OCI-LY1 (cell line): ENCODE measurements around the gene ARID5A.

Experiments used
- H2AFZ ChIP-seq: fragments of 200-600 bp; sonication (generic), shearing (Covaris generic); 2 replicates; pipeline ENCODE4 v1.6.0; 2014; ENCODE audit warnings: antibody characterized with exemption, mild to moderate bottlenecking, low read length
- H3F3A ChIP-seq: fragments of 200-600 bp; sonication (generic), shearing (Covaris generic); 2 replicates; pipeline ENCODE4 v1.6.0; 2014; ENCODE audit warnings: mild to moderate bottlenecking, antibody characterized with exemption, low read length, moderate library complexity; ENCODE audit not compliant: insufficient read depth
- H3K27ac ChIP-seq: fragments of 200-600 bp; sonication (generic); 2 replicates; pipeline ENCODE4 v1.5.1; 2014; ENCODE audit warnings: low read length, mixed run types, mild to moderate bottlenecking, low read depth; ENCODE audit not compliant: poor library complexity, severe bottlenecking
- H3K27me3 ChIP-seq: fragments of 200-600 bp; sonication (generic); 2 replicates; pipeline ENCODE4 v1.6.0; 2014; ENCODE audit warnings: antibody characterized with exemption, mild to moderate bottlenecking, low read length, moderate library complexity; ENCODE audit not compliant: insufficient read depth
- H3K36me3 ChIP-seq: fragments of 200-600 bp; sonication (generic); 2 replicates; pipeline ENCODE4 v1.6.1; 2014; ENCODE audit warnings: mild to moderate bottlenecking, antibody characterized with exemption, low read length, moderate library complexity, mixed read lengths; ENCODE audit not compliant: insufficient read depth
- H3K4me1 ChIP-seq: fragments of 200-600 bp; sonication (generic); 2 replicates; pipeline ENCODE4 v1.5.1; 2014; ENCODE audit warnings: mild to moderate bottlenecking, low read length, moderate library complexity; ENCODE audit not compliant: insufficient read depth, severe bottlenecking
- H3K4me2 ChIP-seq: fragments of 200-600 bp; sonication (generic), shearing (Covaris generic); 2 replicates; pipeline ENCODE4 v1.6.1; 2014; ENCODE audit warnings: low read length
- H3K4me3 ChIP-seq: fragments of 200-600 bp; sonication (generic); 2 replicates; pipeline ENCODE4 v1.5.1; 2014; ENCODE audit warnings: low read length, low read depth, mild to moderate bottlenecking, mixed read lengths; ENCODE audit not compliant: poor library complexity, severe bottlenecking
- H3K79me2 ChIP-seq: fragments of 200-600 bp; shearing (Covaris generic); 2 replicates; pipeline ENCODE4 v1.6.1; 2016; ENCODE audit warnings: mixed run types, low read length, mixed read lengths; ENCODE audit not compliant: insufficient read depth
- H3K9ac ChIP-seq: fragments of 200-600 bp; sonication (generic), shearing (Covaris generic); 2 replicates; pipeline ENCODE4 v1.6.1; 2014; ENCODE audit warnings: mild to moderate bottlenecking, low read length, mixed read lengths
- H3K9me2 ChIP-seq: fragments of 200-600 bp; sonication (generic), shearing (Covaris generic); 2 replicates; pipeline ENCODE4 v1.6.1; 2014; ENCODE audit warnings: low read depth, mild to moderate bottlenecking, low read length, mixed read lengths
- H3K9me3 ChIP-seq: fragments of 200-600 bp; shearing (Covaris generic); 2 replicates; pipeline ENCODE4 v1.6.1; 2014; ENCODE audit warnings: low read length, mixed read lengths
- H4K20me1 ChIP-seq: fragments of 200-600 bp; sonication (generic), shearing (Covaris generic); 2 replicates; pipeline ENCODE4 v1.6.0; 2016; ENCODE audit warnings: mild to moderate bottlenecking, low read length; ENCODE audit not compliant: insufficient read depth
- EZH2 ChIP-seq: fragments of 200-600 bp; sonication (generic), shearing (Covaris generic); IDR thresholded peaks from 2 replicates; pipeline ENCODE4 v1.8.0; 2017; ENCODE audit warnings: borderline replicate concordance, mixed run types, mild to moderate bottlenecking, antibody characterized with exemption, low read length, moderate library complexity, mixed read lengths
- TF ChIP-seq, protein P1 (sequence below): fragments of 200-600 bp; sonication (generic), shearing (Covaris generic); IDR thresholded peaks from 2 replicates; pipeline ENCODE4 v1.5.1; 2017; ENCODE audit warnings: mild to moderate bottlenecking, antibody characterized with exemption, low read length, moderate library complexity, mixed read lengths

Gene ARID5A

DNA sequence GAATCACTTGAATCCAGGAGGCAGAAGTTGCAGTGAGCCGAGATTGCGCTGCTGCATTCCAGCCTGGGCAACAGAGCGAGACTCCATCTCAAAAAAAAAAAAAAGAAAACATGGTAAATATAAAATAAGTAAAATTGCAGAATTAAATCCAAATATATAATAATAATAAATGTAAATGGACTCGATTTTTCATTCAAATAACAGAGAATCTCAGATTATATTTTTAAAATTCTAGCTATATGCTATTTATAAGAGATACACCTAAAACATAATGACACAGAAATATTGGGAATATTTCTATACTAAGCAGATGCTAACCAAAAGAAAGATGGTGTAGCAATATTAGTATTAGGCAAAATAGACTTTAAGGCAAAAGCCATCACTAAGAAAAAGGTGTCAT lies 16.3 kb upstream of the ARID5A start:
- TF ChIP-seq, protein P1, sequence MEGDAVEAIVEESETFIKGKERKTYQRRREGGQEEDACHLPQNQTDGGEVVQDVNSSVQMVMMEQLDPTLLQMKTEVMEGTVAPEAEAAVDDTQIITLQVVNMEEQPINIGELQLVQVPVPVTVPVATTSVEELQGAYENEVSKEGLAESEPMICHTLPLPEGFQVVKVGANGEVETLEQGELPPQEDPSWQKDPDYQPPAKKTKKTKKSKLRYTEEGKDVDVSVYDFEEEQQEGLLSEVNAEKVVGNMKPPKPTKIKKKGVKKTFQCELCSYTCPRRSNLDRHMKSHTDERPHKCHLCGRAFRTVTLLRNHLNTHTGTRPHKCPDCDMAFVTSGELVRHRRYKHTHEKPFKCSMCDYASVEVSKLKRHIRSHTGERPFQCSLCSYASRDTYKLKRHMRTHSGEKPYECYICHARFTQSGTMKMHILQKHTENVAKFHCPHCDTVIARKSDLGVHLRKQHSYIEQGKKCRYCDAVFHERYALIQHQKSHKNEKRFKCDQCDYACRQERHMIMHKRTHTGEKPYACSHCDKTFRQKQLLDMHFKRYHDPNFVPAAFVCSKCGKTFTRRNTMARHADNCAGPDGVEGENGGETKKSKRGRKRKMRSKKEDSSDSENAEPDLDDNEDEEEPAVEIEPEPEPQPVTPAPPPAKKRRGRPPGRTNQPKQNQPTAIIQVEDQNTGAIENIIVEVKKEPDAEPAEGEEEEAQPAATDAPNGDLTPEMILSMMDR: no peak
- no peak for TF ChIP-seq EZH2
- Histone ChIP-seq H3K4me1 (no peaks in the 10 kb centered on the region), H4K20me1 (no peaks in the 10 kb centered on the region), H3K36me3 (no peaks in the 10 kb centered on the region; the same call in 1 of the 2 replicates), H3K27ac (no peak overlapping the region), H2AFZ (no peak overlapping the region), H3K9me2 (no peaks in the 10 kb centered on the region), H3K9me3 (peaks cover 8% of the 10 kb centered on the region; the same call in 1 of the 2 replicates), H3F3A (no peaks in the 10 kb centered on the region), H3K27me3 (peaks cover 10% of the 10 kb centered on the region), H3K4me3 (no peak overlapping the region), H3K9ac (no peak overlapping the region), H3K79me2 (no peaks in the 10 kb centered on the region), H3K4me2 (no peak overlapping the region)

DNA sequence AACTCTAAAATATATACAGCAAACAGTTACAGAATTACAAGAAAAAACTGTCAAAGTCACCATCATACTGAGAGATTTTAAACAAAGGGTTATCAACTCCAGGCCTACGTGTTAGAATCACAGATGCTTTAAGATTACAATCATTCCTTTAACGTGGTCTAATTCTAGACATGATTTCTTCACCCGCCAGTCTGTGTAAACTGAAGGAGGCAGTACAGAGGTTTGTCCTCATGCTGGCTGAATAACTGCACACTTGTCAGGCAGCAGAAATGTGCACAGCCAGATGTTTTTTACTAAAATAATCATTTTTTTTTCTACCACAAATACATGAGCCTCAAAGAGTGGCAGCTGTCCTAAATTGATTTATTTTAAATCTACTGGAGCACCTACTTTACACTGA lies 15.9 kb upstream of the ARID5A start:
- Histone ChIP-seq H3K27me3 (peaks cover 11% of the 10 kb centered on the region), H3K9me3 (peaks cover 8% of the 10 kb centered on the region; the same call in 1 of the 2 replicates), H3K9me2 (no peaks in the 10 kb centered on the region), H3K27ac (no peak overlapping the region), H3K4me2 (no peak overlapping the region), H3K36me3 (no peaks in the 10 kb centered on the region; the same call in 1 of the 2 replicates), H3K79me2 (no peaks in the 10 kb centered on the region), H3K4me1 (no peaks in the 10 kb centered on the region), H3F3A (no peaks in the 10 kb centered on the region), H2AFZ (no peak overlapping the region), H3K9ac (no peak overlapping the region), H3K4me3 (no peak overlapping the region), H4K20me1 (no peaks in the 10 kb centered on the region)
- TF ChIP-seq EZH2: no peak
- TF ChIP-seq, protein P1: no peak

GRCh38 chr2:96521219-96521618 lies 15.3 kb upstream of the ARID5A start:
- Histone ChIP-seq H3K9me3 (peaks cover 8% of the 10 kb centered on the region; the same call in 1 of the 2 replicates), H3F3A (no peaks in the 10 kb centered on the region), H3K27ac (no peak overlapping the region), H3K9ac (no peak overlapping the region), H3K4me2 (no peak overlapping the region), H3K36me3 (no peaks in the 10 kb centered on the region; the same call in 1 of the 2 replicates), H3K4me1 (no peaks in the 10 kb centered on the region), H3K4me3 (no peak overlapping the region), H4K20me1 (no peaks in the 10 kb centered on the region), H3K79me2 (no peaks in the 10 kb centered on the region), H3K27me3 (peaks cover 16% of the 10 kb centered on the region), H3K9me2 (no peaks in the 10 kb centered on the region), H2AFZ (no peak overlapping the region)
- TF ChIP-seq, protein P1: no peak
- no peak for TF ChIP-seq EZH2
